Mammary epithelial cell (primary cell): ENCODE results near the gene RAB4B.

Source experiments
- CTCF ChIP-seq, 2 donors: IDR thresholded peaks in 1 of 2; conservative IDR thresholded peaks in 1 of 2; 2 replicates each; pipeline ENCODE4 v1.5.1; 2011 to 2012; ENCODE audit warnings: inconsistent platforms in 2 of 2, low read length in 2 of 2, mild to moderate bottlenecking in 2 of 2, control low read depth in 1 of 2, low read depth in 1 of 2; ENCODE audit not compliant: insufficient read depth in 1 of 2; ENCODE audit errors: extremely low read depth in 1 of 2
- EZH2 ChIP-seq: IDR thresholded peaks from 2 replicates; pipeline ENCODE4 v1.6.1; 2012; ENCODE audit warnings: low read length, inconsistent platforms, borderline replicate concordance

DNA sequence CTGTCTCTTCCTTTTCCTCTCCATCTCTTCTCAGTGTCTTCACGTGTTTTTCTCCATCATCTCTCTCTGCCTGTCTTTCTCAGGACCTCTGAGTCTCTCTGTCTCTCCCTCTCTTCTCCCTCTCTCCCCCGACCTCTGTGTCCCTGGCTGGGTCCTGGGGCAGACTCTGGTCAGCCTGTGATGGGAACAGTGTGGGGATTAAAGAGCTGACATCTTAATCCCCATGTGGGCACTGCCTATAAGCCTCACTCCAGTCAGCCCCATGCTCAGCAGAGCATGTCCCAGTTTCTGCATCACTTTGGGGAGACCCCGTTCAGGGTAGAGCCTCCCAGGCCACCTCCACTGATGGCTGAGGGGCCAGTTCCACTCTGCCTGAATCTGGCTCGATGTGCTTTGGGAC is 37.2 kb downstream of the RAB4B start:
- TF ChIP-seq CTCF (conservative IDR thresholded peaks at IDR 0.05 in 1 of 2, IDR thresholded peaks at IDR 0.05 in 1 of 2; ENCODE audit: extremely low read depth in 1 of 2, insufficient read depth in 1 of 2, low read depth in 1 of 2, low read length in 2 of 2) = no peak
- no peak for TF ChIP-seq EZH2
